PC-3 (cell line): ENCODE measurements around the gene DUOX2. TPM values are rescaled to one million over a fixed set of nuclear protein-coding genes. Genes with fewer than 3 reads are reported as not detected.

Experiments
- ATAC-seq: fragments of 200-7000 bp; cut with Tn5 transposase; 2 replicates; pipeline ENCODE4 v1.9.1; 2020; ENCODE audit warnings: mild to moderate bottlenecking, moderate library complexity
- BruUV-seq: library from RNA; stranded (reverse); fragments of 400-500 nt; replicated peaks from 2 replicates; lab custom pipeline; 2021; lab: Mats Ljungman, UMichigan
- CTCF ChIA-PET: fragments of 300-600 bp; sonication (Branson Sonifier 250); formaldehyde crosslinking; loops from one replicate; lab custom pipeline; 2022; ENCODE audit warnings: antibody characterized with exemption; lab: Charles Lee
- POLR2A ChIA-PET: fragments of 300-600 bp; sonication (Branson Sonifier 250); formaldehyde crosslinking; loops from one replicate; lab custom pipeline; 2022; ENCODE audit warnings: antibody characterized with exemption; ENCODE audit not compliant: unreplicated experiment; lab: Charles Lee
- DNase-seq: peaks from one replicate; pipeline ENCODE4 v3.0.0-alpha.2; 2015
- H2AFZ ChIP-seq: fragments of 300-600 bp; sonication (generic); 2 replicates; pipeline ENCODE4 v1.6.0; 2016; ENCODE audit warnings: antibody characterized with exemption, low read length
- H3F3A ChIP-seq: fragments of 300-600 bp; sonication (generic); one replicate; pipeline ENCODE4 v1.6.0; 2017; ENCODE audit warnings: antibody characterized with exemption, low read length, control low read depth, mild to moderate bottlenecking; ENCODE audit not compliant: unreplicated experiment
- H3K27ac ChIP-seq: fragments of 300-600 bp; sonication (generic); 2 replicates; pipeline ENCODE4 v1.5.1; 2016; ENCODE audit warnings: mild to moderate bottlenecking, low read length
- H3K27me3 ChIP-seq: fragments of 300-600 bp; sonication (generic); 2 replicates; pipeline ENCODE4 v1.6.1; 2016; ENCODE audit warnings: low read length, mixed read lengths
- H3K36me3 ChIP-seq: fragments of 300-600 bp; sonication (generic); 2 replicates; pipeline ENCODE4 v1.6.1; 2016; ENCODE audit warnings: low read depth, mixed run types, low read length, mixed read lengths
- H3K4me1 ChIP-seq: fragments of 300-600 bp; sonication (generic); 2 replicates; pipeline ENCODE4 v1.5.1; 2016; ENCODE audit warnings: low read length; ENCODE audit not compliant: insufficient read depth
- H3K4me2 ChIP-seq: fragments of 300-600 bp; sonication (generic); 2 replicates; pipeline ENCODE4 v1.6.0; 2016; ENCODE audit warnings: low read length
- H3K4me3 ChIP-seq: fragments of 300-600 bp; sonication (generic); 2 replicates; pipeline ENCODE4 v1.5.1; 2016; ENCODE audit warnings: mild to moderate bottlenecking, low read length, mixed read lengths
- H3K79me2 ChIP-seq: fragments of 300-600 bp; sonication (generic); 2 replicates; pipeline ENCODE4 v1.6.1; 2017; ENCODE audit warnings: low read length, mixed read lengths
- H3K9ac ChIP-seq: fragments of 300-600 bp; sonication (generic); 2 replicates; pipeline ENCODE4 v1.6.0; 2016; ENCODE audit warnings: mild to moderate bottlenecking, low read length
- H3K9me2 ChIP-seq: fragments of 300-600 bp; sonication (generic); replicated peaks from 2 replicates; pipeline ENCODE4 v1.6.1; 2016; ENCODE audit warnings: mixed run types, low read length, mixed read lengths
- H3K9me3 ChIP-seq: fragments of 300-600 bp; sonication (generic); 2 replicates; pipeline ENCODE4 v1.6.1; 2016; ENCODE audit warnings: low read length, mixed read lengths
- H4K20me1 ChIP-seq: fragments of 300-600 bp; sonication (generic); 2 replicates; pipeline ENCODE4 v1.6.1; 2016; ENCODE audit warnings: low read length, mixed read lengths
- CTCF ChIP-seq: fragments of 300-600 bp; sonication (generic); conservative IDR thresholded peaks from 2 replicates; pipeline ENCODE4 v1.5.1; 2017; ENCODE audit warnings: antibody characterized with exemption, low read depth, mild to moderate bottlenecking, low read length
- EZH2 ChIP-seq: fragments of 300-600 bp; sonication (generic); IDR thresholded peaks from one replicate; pipeline ENCODE4 v1.6.1; 2017; ENCODE audit warnings: antibody characterized with exemption, mild to moderate bottlenecking, low read length; ENCODE audit not compliant: unreplicated experiment
- EZH2phosphoT487 ChIP-seq: fragments of 300-600 bp; sonication (generic); IDR thresholded peaks from 2 replicates; pipeline ENCODE4 v1.6.1; 2018; ENCODE audit warnings: mild to moderate bottlenecking, antibody characterized with exemption, low read length, borderline replicate concordance
- intact Hi-C: fragments of 100-400 bp; cut with micrococcal nuclease; formaldehyde crosslinking; loops from 2 replicates; pipeline ENCODE4 v1.9.0; 2023
- total RNA-seq: library from RNA; depleted of rRNA; stranded (reverse); fragments of >200 nt; gene quantifications from 2 replicates; pipeline ENCODE4 v1.2.3, GENCODE V29; 2014

DUOX2 gene
- total RNA-seq, 1 experiment from 2014 or later: not detected

DNA sequence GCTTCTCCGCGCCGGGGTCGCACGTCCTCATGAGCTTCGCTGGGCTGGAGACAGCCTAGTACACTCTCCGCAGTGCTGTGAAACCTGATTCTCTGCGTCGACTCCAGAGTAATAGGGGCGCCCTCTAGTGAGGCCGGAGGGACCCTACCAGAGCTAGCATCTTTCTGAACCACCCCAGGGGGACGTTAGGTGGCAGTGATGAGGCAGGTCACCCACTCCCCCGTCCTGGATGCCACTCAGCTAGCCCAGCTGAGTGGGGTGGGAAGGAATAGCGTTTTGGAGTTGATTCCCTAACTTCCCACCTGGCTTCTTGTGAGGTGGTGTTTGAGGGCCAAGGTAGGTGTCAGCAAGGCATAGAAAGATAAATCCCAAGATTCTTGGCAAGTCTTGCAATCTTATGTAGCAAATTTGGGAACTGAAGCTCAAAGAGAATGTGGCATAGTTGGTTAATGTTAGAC is 4.2 kb upstream of the DUOX2 start:
- Histone ChIP-seq H3K79me2 (no peaks in the 10 kb centered on the region), H3K27ac (no peak overlapping the region), H2AFZ (peak overlapping the region; percentile 61; the same call in 1 of the 2 replicates), H3K27me3 (peaks cover 10% of the 10 kb centered on the region), H3K4me1 (peaks cover 14% of the 10 kb centered on the region), H3F3A (no peaks in the 10 kb centered on the region), H4K20me1 (no peaks in the 10 kb centered on the region), H3K36me3 (no peaks in the 10 kb centered on the region), H3K9me2 (no peaks in the 10 kb centered on the region), H3K9me3 (no peaks in the 10 kb centered on the region), H3K4me2 (peak overlapping the region; percentile 58), H3K9ac (no peak overlapping the region), H3K4me3 (peak overlapping the region; percentile 34; the same call in 1 of the 2 replicates)
- ChIA-PET CTCF (interaction anchor here (0.5 to 1.6 kb wide), 19 partner anchors 9 to 455 kb away, joined by 3 to 25 read pairs (median 4); no protein-coding TSS in a partner anchor), POLR2A (no interaction called here)
- BruUV-seq: no TSS peak
- intact Hi-C loops: no loop called here
- no peak for TF ChIP-seq EZH2phosphoT487
- peak; percentile 99 for TF ChIP-seq CTCF
- peak; percentile 93 for ATAC-seq
- DNase-seq: peak; percentile 93

DNA sequence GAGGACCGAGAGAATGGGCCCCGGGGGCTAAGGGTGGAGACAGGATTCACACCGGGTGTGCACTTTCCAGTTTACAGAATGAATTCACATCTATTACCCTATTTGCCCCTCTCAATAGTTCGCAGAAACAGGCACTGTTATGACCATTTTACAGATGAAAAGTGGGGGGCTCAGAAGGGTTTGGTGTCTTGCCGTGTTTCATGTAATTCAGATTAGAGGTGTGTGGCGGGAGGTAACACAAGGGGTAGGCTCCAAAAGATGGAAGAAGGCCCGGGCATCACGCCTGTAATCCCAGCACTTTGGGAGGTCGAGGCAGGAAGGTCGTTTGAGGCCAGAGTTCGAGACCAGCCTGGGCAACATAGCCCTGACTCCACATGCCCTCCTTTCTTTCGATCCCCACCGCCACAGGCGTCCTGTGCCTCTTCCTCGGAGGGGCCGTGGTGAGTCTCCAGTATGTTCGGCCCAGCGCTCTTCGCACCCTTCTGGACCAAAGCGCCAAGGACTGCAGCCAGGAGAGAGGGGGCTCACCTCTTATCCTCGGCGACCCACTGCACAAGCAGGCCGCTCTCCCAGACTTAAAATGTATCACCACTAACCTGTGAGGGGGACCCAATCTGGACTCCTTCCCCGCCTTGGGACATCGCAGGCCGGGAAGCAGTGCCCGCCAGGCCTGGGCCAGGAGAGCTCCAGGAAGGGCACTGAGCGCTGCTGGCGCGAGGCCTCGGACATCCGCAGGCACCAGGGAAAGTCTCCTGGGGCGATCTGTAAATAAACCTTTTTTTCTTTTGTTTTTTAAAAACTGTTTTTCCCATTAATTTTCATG is 3.5 kb upstream of the DUOX2 start:
- Histone ChIP-seq H3K36me3 (no peaks in the 10 kb centered on the region), H3K4me3 (peak overlapping the region; percentile 34; the same call in 1 of the 2 replicates), H3K9me3 (no peaks in the 10 kb centered on the region), H3K4me2 (peak overlapping the region; percentile 58), H3K79me2 (no peaks in the 10 kb centered on the region), H3K9me2 (no peaks in the 10 kb centered on the region), H3F3A (no peaks in the 10 kb centered on the region), H3K27me3 (peaks cover 17% of the 10 kb centered on the region), H3K27ac (no peak overlapping the region), H4K20me1 (no peaks in the 10 kb centered on the region), H2AFZ (peak overlapping the region; percentile 61; the same call in 1 of the 2 replicates), H3K9ac (no peak overlapping the region), H3K4me1 (peaks cover 10% of the 10 kb centered on the region)
- POLR2A ChIA-PET: no interaction called here
- intact Hi-C loops: no loop called here
- BruUV-seq: no TSS peak
- peak; percentile 23 for ATAC-seq
- CTCF ChIA-PET: interaction anchor here (0.5 to 1.6 kb wide), 18 partner anchors 9 to 455 kb away, joined by 3 to 25 read pairs (median 4); no protein-coding TSS in a partner anchor
- no peak for TF ChIP-seq CTCF
- no peak for TF ChIP-seq EZH2phosphoT487
- no peak for TF ChIP-seq EZH2
- no peak for DNase-seq
